Activated naive CD4-positive, alpha-beta T cell treated with Interleukin-2 at 50 U/mL for 16 hours (primary cell): ENCODE data around the gene AIFM2.
"Not testable (repeated sequence)": the region's sequence is repeated elsewhere in the genome, so short reads cannot be mapped to it uniquely, and the experiment has no call there.

ENCODE experiments used
- DNase-seq: peaks from one replicate; pipeline ENCODE4 v3.0.0-alpha.2; 2020

Gene AIFM2

DNA sequence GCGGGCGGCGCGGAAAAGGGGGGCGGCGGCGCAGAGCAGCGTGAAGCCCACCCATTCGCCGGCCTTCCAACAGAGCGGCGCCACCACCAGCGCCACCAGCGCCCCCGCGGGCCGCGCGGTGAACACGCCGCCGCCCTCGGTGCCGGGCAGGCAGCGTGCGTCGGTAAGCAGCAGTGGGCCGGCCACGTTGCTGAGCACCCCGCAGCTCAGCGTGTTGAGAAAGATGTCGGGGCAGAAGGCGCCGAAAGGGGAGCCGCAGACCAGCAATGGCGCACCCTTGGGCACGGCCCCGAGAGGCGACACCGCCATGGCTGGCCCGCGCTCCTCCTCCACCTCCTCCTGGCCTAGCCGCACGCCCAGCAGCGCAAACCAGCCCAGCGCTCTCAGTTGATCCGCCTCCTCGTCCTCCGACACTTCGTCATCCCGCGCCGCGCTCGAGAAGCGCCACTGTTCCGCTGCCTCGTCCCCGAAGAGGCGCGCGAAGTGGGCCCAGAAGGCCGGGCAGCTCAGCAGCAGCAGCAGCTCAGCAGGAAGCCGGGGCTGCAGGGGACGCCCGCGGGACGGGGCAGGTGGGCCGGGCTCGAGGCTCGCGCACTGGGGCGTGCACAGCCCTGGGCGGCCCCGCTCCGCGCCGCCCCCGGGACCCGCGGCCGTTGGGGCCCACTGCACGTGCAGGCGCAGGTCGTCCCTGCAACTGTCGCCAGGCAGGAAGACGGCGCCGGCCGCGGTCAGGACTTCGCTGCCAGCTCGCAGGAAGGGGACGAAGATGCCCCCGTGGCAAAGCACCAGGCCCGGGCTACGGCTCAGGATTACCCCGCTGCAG lies 13.3 kb upstream of the AIFM2 start:
- DNase-seq, result peak; percentile 77

DNA sequence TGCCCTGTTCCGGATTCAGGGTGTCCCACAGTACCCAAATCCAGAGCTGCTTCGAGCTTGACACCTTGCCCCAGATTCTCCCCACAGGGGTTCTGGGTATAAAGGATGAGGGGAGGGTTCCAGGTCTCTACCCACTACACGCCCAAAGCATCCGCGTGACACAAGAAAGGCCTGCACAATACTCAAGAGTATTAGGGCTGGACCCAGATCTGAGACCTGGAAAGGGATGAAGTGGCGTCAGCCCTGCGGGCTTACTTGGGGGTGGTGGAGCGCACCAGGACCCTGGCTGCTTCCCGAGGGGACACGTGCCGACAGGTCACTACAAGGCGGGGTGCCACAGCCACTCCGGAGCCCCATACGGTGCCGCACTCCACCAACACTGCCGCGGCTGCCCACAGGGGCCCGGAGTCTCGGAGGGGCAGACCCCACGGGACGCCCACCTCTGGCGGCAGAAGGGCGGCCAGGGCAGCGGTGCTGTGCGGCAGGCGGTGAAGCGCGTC lies 12.6 kb upstream of the AIFM2 start:
- DNase-seq, result no peak

DNA sequence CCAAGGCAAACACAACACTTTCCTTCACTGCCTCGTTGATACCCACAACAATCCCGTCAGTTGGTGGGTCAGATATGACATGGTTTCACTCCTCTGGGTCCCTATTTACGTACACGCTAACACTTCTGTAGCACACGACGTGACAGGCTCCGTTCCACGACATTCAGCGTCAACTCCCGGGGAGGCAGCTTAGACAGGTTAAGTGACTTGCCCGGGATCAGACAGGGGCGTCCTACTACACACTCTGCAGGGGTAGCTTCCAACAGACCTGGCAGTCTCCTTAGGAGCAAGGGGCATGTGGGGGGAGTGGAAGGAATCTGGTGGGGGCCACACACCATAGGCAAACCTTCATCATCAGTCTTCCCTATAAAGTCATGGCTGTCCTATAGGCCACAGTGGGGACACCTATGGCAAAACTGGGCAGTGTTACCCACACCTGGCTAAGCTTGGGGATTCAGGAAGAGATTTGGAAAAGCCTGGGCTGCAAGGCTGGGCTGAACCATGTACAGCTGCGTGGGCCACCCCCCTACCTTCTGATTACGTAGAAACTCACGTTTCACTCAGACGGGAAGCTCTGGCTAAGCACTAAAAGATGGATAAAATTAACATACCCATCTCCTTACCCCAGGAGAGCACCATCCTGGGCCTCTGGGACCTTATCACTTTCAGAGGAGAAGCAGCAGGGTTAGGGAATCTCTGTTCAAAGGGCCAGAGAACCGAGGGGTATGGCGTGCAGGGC lies 11.9 kb upstream of the AIFM2 start:
- no peak for DNase-seq

DNA sequence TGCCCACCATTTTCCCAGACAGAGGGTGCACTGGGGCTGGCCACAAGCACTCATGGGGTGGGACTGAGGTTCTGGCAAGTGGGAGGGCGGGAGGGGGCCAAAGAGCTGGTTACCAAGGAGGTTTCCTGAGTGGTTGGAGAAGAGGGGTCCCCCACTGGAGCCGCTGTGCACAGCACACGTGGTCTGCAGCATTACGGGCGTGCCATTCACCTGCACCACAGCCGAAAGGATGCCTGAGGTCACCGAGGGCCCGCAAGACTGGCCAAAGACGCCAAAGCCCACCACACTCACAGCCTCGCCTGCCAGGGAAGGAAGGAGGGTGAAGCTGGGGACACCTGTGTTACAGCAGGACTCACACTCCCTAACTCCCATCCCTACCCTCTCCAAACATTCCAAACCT lies 9.9 kb upstream of the AIFM2 start:
- no peak for DNase-seq

DNA sequence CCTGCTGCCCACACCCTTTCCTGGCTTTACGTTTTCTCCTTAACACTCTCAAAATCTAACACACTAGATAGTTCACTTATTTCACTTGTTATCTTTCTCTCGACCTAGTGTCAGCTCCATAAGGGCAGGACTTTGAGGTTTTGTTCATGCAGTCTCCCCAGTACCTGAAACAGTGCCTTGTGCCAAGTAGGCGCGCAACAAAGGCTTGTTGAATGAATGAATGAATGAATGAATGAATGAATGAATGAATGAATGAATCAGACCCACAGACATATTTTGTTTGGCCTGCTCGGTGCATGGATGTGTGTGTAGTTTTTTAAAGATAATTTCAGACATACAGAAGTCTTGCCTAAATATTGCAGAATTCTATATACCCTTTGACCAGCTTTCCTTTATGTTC lies 7.7 kb upstream of the AIFM2 start:
- DNase-seq, result no peak

DNA sequence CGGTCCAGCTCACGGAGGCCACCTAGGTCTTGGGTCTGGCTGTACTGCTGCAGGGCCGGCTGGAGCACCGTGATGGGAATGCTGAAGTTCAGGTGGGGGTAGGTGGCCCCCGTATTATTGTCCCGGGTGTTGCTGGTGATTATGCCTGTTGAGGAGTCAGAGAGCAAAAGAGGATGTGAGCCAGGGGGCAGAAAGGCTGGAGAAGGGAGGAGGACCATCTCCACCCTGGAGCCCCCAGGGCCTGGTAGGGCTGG lies 7.3 kb upstream of the AIFM2 start:
- DNase-seq, result no peak

DNA sequence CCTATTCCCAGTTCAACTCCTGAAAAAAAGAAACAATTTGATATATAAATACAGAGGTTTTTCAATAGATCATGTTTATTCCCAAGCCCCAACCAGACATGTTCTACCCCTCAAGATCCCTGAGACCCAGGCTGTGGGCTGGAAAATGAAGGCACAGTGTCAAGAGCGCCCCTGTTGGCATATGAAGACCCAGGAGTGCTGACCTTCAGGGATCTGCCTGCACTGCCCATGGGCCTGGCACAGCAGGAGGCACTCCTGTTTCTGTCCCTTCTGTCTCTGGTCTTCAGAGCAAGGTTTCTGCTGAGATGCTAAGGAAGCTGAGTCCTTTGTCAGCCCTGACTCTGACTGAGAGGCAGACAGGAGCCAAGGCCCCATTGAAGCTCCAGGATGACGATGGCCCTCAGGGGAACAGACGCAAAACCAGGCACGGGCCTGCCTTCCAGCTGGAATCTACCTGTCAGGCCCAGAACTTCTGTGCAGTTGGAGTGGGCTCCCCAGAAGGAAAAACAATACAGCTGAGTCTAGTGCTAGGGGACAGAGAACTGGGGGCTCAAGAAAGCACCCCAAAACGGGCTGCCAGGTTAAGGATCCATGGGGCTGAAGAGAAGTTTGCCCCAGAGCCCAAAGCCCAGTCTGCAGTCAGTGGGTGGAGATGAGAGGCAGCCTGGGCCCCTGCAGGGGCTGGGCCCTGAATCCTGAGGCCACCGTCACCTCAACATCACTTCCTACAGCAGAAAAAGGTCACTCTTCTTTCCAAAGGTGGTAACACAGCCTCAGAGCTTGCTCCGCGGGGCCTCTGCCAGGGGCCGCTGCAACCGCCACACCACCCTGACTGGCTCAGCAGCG lies 6.7 kb upstream of the AIFM2 start:
- DNase-seq, result no peak

DNA sequence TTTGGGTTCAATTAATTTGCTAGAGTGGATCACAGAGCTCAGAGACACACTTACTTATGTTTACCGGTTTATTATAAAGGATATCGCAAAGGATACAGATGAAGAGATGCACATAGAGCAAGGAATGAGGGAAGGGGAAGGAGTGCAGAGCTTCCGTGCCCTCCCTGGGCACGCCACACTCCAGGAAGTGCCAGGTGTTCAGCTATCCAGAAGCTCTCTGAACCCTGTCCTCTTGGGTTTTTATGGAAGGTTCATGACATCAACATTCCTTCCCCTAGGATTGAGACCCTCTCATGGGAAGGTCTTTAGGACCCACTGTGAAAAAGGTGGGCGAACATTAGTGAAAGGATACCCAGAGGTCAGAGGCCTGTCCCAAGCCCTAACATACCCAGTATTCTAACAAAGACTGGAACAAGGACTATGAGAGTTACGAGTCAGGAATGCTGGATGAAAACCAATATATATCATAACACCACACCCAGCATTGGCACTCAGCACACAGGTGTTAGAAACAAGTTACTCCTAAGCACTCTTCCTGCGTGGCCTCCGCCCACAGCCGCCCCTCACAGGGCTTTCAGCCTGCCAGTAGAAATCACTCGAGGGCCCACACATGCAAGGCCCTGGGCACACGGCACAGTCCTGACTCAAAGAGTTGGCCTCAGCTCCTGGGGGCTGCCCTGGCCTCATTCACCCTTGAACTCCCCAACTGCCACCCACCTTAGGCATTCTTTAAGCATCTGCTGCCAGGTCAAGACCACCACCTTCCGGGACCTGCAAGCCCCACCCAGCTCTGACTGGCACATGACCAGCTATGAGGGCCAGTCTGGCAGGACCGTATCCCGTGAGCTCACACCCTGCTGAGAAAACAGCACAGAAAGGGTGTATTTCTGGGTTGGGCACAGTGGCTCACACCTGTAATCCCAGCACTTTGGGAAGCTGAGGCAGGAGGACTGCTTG lies 5.6 kb upstream of the AIFM2 start:
- DNase-seq, result no peak

DNA sequence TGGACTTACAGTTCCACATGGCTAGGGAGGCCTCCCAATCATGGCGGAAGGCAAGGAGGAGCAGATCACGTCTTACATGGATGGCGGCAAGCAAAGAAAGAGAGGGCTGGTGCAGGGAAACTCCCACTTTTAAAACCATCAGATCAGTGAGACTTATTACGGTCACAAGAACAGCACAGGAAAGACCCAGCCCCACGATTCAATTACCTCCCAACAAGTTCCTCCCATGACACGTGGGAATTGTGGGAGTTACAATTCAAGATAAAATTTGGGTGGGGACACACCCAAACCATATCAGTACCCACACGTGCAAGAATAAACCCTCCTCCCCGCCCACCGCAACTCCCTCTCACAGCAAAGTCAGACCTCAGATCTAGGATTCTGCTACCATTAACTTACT lies 4.5 kb upstream of the AIFM2 start:
- DNase-seq, result no peak

DNA sequence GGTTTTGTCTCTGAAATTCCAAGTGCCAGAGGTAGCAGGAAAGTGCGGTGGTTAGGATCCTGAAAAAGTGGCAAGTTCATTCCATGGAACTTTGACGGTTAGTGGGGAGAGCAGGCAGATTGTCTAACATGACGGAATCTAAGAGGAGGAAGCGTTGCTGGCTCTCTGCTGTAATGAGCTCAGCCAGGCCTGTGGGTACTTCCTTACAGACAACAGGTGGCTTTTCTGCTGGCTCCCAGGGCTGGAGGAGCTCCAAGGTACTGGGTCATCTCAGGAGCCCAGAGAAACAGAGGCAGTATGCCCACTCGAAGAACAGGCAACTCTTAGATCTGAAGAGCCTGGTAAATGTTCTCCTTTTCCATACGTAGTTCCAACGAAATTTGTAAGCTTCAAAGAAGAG lies 3.1 kb upstream of the AIFM2 start:
- DNase-seq, result no peak

DNA sequence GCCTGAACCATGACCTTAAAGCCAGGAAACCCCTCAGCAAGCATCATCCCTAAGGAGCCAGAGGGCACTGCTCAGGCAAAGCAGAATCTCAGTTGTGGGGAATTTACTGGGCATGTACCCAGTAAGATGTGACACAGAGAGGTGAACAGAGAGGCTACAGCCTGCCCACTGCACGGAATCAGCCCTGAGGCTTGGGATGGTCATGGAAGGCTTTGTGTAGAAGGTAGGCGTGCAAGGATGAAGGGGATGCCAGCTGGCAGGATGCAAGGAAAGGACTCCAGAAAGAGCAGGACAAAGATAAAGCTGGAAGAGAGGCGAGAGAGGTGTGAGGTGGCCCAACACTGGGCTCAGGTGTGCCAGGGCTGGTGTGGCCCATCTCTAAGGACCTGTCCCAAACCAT lies 2.4 kb upstream of the AIFM2 start:
- DNase-seq, result no peak

DNA sequence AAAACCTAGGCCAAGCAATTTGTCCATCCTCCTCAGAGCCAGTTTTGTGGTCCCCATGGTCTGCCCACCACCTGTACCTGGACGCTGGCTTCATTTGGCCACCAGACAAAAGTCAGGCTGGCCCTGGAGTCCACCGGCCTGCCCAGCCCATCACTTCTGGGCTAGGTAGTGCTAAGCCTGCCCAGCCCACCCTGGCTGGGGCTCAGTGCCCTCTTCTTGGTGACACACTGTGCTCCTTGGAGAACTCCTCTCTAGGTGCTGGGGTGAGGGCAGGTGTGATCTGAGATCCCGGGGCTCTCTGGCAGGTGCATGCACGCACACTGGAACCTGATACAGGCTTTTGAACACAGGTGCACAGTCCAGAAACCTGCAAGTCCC lies 1.1 kb downstream of the AIFM2 start:
- no peak for DNase-seq

DNA sequence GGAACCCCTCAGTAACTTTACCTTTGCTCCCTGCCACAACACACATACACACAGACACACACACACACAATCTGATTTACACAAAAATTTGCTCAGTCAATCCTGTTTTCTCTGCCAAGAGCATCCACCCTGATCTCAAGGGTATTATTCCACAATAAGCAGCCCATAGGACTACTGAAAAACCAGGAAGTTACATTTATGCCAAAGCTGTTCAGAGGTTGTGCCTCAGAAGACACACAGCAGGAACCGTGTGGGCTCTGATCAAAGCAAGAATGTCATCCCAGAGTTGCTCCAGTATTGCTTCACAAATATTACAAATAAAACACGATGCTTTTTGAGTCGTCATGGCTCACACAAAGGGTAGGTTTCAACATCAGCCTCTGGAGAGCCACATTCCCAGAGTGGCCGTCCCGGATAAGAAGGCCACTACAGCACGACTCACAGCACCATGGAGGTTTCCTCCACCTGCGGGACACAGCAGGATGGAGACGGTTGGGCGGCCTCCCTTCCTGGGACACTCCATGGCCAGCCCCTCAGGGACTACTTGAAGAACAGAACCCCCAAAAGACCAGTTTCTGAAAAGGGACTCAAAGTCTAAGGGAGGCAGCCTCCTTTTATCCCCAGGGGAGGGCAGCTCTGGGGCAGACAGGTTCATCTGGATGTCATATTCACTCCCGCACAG lies 1.6 kb downstream of the AIFM2 start:
- DNase-seq, result no peak

DNA sequence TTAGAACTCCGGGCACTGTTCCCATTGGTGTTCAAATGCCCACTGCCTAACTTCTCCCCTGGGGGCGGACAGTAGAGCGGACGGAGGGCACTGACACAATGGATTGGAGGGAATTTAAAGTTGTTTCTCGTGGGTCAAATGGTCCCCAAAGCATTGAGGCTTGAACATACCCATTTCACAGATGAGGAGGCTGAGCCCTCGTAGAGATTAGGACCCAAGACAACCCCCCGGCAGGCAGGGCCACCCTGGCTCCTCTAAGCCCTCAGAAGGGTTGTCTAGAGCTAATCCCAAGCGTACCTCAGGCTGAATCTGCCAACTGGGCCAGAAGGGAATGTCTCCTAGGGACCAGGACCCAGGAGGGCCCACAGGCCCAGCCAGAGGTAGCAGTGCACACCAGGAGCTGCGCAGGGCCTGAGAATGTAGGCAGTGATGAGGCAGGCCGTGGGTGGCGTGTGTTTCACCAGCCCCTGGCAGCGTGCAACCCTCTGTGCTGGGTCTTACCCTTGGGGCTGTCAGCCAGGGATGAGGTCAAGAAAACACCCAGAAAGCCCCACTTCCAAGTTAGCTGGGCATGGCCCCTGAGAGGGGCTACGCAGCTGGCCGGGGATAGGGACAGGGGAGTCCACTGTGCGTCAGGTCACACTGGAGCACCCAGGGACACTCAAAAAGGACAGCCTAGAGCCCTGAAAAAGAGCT lies 5.8 kb downstream of the AIFM2 start:
- no peak for DNase-seq

DNA sequence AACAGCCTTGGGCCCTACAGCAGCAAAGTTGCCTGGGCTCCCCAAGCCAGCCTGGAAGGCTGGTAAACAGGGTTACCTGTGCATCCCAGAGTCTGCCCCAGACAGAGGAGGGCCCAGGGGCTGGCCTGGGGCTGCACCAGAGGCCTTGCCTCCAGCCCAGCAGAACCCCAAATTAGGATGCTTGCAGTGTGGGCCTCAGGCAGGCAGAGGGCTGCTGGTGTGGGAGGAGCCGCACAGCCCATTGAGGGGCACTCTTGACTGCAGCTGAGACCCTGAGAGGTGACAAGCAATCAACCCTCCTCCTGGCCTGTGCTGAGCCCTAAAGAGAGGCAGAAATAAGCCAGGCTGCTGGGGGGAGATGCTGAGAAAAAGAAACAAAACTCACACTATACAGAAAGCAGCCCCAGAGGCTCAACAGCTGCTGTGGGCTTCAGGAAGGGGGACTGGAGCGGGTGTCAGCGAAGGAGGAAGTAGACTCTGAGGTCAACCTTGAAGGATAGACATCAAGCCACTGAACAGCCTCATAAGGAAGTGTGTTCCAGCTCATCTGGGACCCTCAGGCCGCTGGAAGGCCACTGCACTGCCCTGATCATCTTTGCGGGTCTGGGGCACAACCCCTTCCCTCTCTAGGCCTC lies 6.6 kb downstream of the AIFM2 start:
- DNase-seq, result no peak

DNA sequence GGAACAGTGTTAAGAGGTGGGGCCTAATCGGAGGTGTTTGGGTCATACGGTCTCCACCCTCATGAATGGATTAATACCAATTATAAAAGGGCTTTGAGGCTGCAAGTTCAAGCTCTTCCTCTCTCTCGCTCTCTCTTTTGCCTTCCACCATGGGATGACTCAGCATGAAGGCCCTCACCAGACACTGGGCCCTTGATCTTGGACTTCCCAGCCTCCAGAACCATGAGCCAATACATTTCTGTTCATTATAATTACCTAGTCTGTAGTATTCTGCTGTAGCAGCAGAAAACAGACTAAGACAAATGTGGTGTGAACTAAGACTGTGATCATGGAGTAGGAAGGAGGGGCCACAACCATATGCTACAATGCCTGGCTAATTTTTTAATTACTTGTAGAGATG lies 7.7 kb downstream of the AIFM2 start:
- DNase-seq, result no peak

DNA sequence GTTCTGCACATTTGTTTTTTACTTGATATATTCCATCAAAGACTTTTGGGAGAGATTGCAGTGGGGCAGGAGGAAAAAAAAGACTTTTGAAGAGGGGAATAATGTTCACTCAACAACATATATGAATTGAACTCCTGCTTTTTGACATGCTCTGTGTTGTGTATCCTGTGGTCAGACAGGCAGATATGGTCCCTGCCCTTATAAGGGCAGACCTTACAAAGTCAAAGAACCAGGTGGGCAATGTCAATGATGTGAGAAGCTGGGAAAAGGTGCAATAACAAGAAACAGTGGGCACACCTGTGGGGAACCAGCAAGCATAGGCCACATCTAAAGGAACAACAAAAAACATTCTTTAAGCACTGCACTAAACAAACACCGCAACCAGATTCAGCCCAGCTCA lies 8.2 kb downstream of the AIFM2 start:
- no peak for DNase-seq

DNA sequence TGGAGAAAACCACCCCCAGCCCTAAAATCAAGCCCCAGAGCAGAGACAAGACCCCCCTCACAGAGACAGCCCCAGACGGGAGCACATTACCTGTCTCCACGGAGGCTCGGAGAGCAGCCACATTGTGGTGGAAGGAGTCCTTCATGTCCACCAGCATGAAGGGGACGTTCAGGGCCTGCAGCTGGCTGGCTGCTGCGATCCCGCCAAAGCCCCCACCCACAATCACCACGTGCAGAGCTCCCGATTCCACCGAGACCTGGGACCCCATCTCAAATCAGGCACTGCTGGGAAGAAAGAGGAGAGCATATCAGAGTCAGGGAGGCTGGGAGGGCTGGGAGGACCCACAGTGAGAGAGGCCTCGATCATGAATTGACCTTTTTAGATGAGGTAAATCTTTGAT lies 8.8 kb downstream of the AIFM2 start:
- no peak for DNase-seq

DNA sequence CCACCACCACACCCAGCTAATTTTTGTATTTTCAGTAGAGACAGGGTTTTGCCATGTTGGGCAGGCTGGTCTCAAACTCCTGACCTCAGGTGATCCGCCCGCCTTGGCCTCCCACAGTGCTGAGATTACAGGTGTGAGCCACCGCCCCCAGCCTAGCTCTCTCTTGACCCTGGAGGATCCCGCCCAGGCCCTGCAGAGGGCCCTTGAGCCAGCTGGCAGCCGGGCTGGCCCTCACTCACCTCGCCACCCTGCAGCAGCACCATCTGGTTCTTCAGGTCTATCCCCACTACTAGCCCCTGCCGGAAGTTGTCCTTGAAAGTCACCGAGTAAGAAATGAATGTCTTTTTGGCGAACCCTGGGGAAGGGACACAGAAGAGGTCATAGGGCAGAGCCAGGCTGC lies 9.5 kb downstream of the AIFM2 start:
- DNase-seq, result not testable (repeated sequence)

DNA sequence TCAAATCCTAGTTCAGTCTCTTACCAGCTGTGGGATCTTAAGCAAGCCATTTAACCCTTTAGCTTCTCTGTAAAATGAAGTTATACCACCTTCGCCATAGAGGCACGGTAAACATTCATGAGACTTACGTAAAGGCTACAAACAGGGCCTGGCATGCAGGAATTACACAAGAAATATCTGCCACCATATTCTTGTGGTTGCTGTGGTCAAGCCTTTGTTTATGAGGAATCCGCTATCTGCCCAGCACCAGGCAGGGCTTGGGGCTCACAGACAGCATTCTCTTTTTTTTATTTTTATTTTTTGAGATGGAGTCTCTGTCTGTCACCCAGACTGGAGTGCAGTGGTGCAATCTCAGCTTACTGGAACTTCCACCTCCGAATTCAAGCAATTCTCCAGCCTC lies 9.9 kb downstream of the AIFM2 start:
- no peak for DNase-seq
